Stomach (tissue), 4 donors: ENCODE measurements around the gene GRHL3.

Source experiments
- POLR2A ChIP-seq, 4 donors: fragments of 450-650 bp; IDR thresholded peaks; one replicate each; pipeline ENCODE4 v1.6.1; 2016; ENCODE audit warnings: antibody characterized with exemption in 4 of 4, control low read depth in 2 of 4, mild to moderate bottlenecking in 1 of 4, moderate library complexity in 1 of 4
- TF ChIP-seq, protein P1 (sequence below), 7 experiments: fragments of 450-650 bp in 4 of 7; fragments of 200-600 bp in 3 of 7; sonication (generic) in 3 of 7; IDR thresholded peaks; one replicate each; pipeline ENCODE4 v1.5.1; 2016 to 2019; ENCODE audit warnings: antibody characterized with exemption in 7 of 7, control low read depth in 2 of 7, mild to moderate bottlenecking in 1 of 7

GRCh38 chr1:24300971-24301784 lies 18.0 kb upstream of the GRHL3 start:
- TF ChIP-seq, protein P1, sequence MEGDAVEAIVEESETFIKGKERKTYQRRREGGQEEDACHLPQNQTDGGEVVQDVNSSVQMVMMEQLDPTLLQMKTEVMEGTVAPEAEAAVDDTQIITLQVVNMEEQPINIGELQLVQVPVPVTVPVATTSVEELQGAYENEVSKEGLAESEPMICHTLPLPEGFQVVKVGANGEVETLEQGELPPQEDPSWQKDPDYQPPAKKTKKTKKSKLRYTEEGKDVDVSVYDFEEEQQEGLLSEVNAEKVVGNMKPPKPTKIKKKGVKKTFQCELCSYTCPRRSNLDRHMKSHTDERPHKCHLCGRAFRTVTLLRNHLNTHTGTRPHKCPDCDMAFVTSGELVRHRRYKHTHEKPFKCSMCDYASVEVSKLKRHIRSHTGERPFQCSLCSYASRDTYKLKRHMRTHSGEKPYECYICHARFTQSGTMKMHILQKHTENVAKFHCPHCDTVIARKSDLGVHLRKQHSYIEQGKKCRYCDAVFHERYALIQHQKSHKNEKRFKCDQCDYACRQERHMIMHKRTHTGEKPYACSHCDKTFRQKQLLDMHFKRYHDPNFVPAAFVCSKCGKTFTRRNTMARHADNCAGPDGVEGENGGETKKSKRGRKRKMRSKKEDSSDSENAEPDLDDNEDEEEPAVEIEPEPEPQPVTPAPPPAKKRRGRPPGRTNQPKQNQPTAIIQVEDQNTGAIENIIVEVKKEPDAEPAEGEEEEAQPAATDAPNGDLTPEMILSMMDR (IDR thresholded peaks at IDR 0.05), result no peak
- TF ChIP-seq POLR2A (IDR thresholded peaks at IDR 0.05), result no peak
